ENCODE measurements around the gene ABI3. TPM values are rescaled to one million over a fixed set of nuclear protein-coding genes. Genes with fewer than 3 reads are reported as not detected.
"Not testable (repeated sequence)": the region's sequence is repeated elsewhere in the genome, so short reads cannot be mapped to it uniquely, and the experiment has no call there.

ABI3 gene
- total RNA-seq, 2 donors from 2014 or later: 8.9 to 10.8 TPM

DNA sequence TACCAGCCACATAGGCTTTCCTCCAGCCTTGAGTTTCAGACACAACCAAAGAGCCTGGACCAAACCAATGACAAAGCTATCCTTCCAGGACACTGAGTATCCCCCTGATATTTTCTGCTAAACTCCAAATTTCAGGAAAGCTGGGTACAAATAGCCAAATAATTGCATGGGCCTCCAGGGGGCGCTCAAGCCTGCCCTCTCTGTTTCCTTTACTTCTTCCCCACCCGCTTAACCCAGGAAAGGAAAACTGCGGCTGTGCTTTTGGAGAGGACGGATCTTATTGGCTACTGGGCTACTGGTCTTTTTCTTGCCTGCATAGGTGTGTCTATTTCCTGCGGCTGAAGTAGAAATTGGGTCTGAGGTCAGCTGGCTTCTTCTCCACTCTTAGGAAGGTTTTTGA, 30.2 kb upstream of the ABI3 start:
- no peak overlapping the region for H3K4me3 ChIP-seq
- H3K27me3 ChIP-seq (replicated peaks; ENCODE audit: insufficient read depth): no peaks in the 10 kb centered on the region
- no peaks in the 10 kb centered on the region for H3K4me1 ChIP-seq (ENCODE audit: control insufficient read depth in 1 of 2, low read depth in 2 of 2)
- H3K36me3 ChIP-seq: no peaks in the 10 kb centered on the region
- peak; percentile 61 for TF ChIP-seq CTCF (IDR thresholded peaks at IDR 0.05)
- H3K9me3 ChIP-seq: peaks cover 15% of the 10 kb centered on the region
- DNase-seq (ENCODE audit: low spot score): no peak
- ATAC-seq (ENCODE audit: insufficient number of reproducible peaks, low FRiP score, low read depth): no peak
- no peak overlapping the region for H3K27ac ChIP-seq

GRCh38 chr17:49180998-49181635, 29.4 kb upstream of the ABI3 start:
- ATAC-seq (ENCODE audit: insufficient number of reproducible peaks, low FRiP score, low read depth): no peak
- H3K36me3 ChIP-seq: no peaks in the 10 kb centered on the region
- TF ChIP-seq CTCF (IDR thresholded peaks at IDR 0.05): no peak

GRCh38 chr17:49183341-49183740, 27.2 kb upstream of the ABI3 start:
- no peak for TF ChIP-seq CTCF (IDR thresholded peaks at IDR 0.05)
- Histone ChIP-seq H3K4me1 (ENCODE audit: control insufficient read depth in 1 of 2, low read depth in 2 of 2) (no peaks in the 10 kb centered on the region), H3K4me3 (no peak overlapping the region), H3K36me3 (no peaks in the 10 kb centered on the region), H3K27me3 (replicated peaks; ENCODE audit: insufficient read depth) (no peaks in the 10 kb centered on the region), H3K27ac (no peak overlapping the region), H3K9me3 (no peaks in the 10 kb centered on the region)
- no peak for DNase-seq (ENCODE audit: low spot score)
- no peak for ATAC-seq (ENCODE audit: insufficient number of reproducible peaks, low FRiP score, low read depth)

More at GRCh38 chr17:49180998-49181635, 29.4 kb upstream of the ABI3 start:
- no peak for DNase-seq (ENCODE audit: low spot score)
- no peaks in the 10 kb centered on the region for H3K4me1 ChIP-seq (ENCODE audit: control insufficient read depth in 1 of 2, low read depth in 2 of 2)
- no peaks in the 10 kb centered on the region for H3K27me3 ChIP-seq (replicated peaks; ENCODE audit: insufficient read depth)
- H3K4me3 ChIP-seq: no peak overlapping the region
- no peak overlapping the region for H3K27ac ChIP-seq
- peaks cover 7% of the 10 kb centered on the region for H3K9me3 ChIP-seq

DNA sequence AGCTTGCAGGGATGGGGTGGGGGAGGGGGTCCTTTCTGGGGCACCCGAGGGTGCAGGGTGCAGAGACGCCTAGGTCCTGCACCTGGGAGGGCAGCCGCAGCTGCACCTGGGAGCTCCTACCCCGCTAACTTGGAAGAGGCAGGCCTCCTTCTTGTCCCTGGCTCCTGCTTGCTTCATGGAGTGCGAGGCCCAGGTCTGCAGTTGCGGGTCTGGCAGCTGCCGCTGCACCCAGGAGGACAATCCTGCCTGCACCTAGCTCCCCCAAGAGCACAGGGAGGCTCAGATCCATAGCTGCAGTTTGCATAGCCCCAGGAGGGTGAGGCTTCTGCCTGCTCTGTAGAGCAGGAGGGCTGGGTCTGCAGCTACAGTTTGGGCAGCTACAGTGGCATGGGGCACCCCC, 26.7 kb upstream of the ABI3 start:
- ATAC-seq (ENCODE audit: insufficient number of reproducible peaks, low FRiP score, low read depth) (no peak), DNase-seq (ENCODE audit: low spot score) (no peak)
- no peak overlapping the region for H3K4me3 ChIP-seq
- no peaks in the 10 kb centered on the region for H3K4me1 ChIP-seq (ENCODE audit: control insufficient read depth in 1 of 2, low read depth in 2 of 2)
- H3K27me3 ChIP-seq (replicated peaks; ENCODE audit: insufficient read depth): no peaks in the 10 kb centered on the region
- H3K9me3 ChIP-seq: no peaks in the 10 kb centered on the region
- H3K36me3 ChIP-seq: no peaks in the 10 kb centered on the region
- TF ChIP-seq CTCF (IDR thresholded peaks at IDR 0.05): no peak
- H3K27ac ChIP-seq: no peak overlapping the region

DNA sequence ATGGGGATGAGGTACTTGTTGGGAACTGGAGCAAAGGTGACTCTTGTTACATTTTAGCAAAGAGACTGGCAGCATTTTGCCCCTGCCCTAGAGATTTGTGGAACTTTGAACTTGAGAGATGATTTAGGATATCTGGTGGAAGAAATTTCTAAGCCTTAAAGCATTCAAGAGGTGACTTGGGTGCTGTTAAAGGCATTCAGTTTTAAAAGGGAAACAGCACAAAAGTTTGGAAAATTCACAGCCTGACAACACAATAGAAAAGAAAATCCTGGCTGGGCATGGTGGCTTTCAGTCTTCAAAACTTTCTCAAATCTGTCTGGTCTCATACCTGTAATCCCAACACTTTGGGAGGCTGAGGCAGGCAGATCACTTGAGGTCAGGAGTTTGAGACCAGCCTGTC, 26.0 kb upstream of the ABI3 start:
- H3K27me3 ChIP-seq (replicated peaks; ENCODE audit: insufficient read depth); ATAC-seq (ENCODE audit: insufficient number of reproducible peaks, low FRiP score, low read depth); H3K36me3 ChIP-seq; H3K4me1 ChIP-seq (ENCODE audit: control insufficient read depth in 1 of 2, low read depth in 2 of 2); H3K27ac ChIP-seq; H3K9me3 ChIP-seq; H3K4me3 ChIP-seq; DNase-seq (ENCODE audit: low spot score): not testable (repeated sequence)

- H3K27me3 ChIP-seq (replicated peaks; ENCODE audit: insufficient read depth); DNase-seq (ENCODE audit: low spot score); H3K4me3 ChIP-seq; H3K27ac ChIP-seq; ATAC-seq (ENCODE audit: insufficient number of reproducible peaks, low FRiP score, low read depth); H3K9me3 ChIP-seq; H3K4me1 ChIP-seq (ENCODE audit: control insufficient read depth in 1 of 2, low read depth in 2 of 2); H3K36me3 ChIP-seq: not testable (repeated sequence)
Observed at GRCh38 chr17:49185381-49185780, 25.1 kb upstream of the ABI3 start.
